HepG2 (cell line): ENCODE data around the gene OPRL1. TPM values are rescaled to one million over a fixed set of nuclear protein-coding genes. Genes with fewer than 3 reads are reported as not detected.

Experiments used
- CHD4 ChIP-seq: fragments of 200-600 bp; sonication (generic); IDR thresholded peaks from 2 replicates; pipeline ENCODE4 v1.7.0; 2017; ENCODE audit warnings: mild to moderate bottlenecking, low read length, borderline replicate concordance
- GLMP ChIP-seq: sonication (generic); formaldehyde crosslinking; IDR thresholded peaks from 2 replicates; pipeline ENCODE4 v1.9.0; 2021; ENCODE audit warnings: missing genetic modification reagents, mild to moderate bottlenecking, borderline replicate concordance
- KMT2A ChIP-seq: sonication (generic); formaldehyde crosslinking; IDR thresholded peaks from 2 replicates; pipeline ENCODE4 v1.4.0; 2020; ENCODE audit warnings: missing genetic modification reagents
- MAFG ChIP-seq: sonication (generic); formaldehyde crosslinking; IDR thresholded peaks from 2 replicates; pipeline ENCODE4 v1.5.1; 2020; ENCODE audit warnings: mild to moderate bottlenecking, missing genetic modification reagents
- MXD3 ChIP-seq: IDR thresholded peaks from 2 replicates; pipeline ENCODE4 v1.6.1; 2016; ENCODE audit warnings: mild to moderate bottlenecking, missing biosample characterization, missing genetic modification reagents
- NR2C2 ChIP-seq: sonication (generic); formaldehyde crosslinking; IDR thresholded peaks from 2 replicates; pipeline ENCODE4 v1.4.0; 2020; ENCODE audit warnings: missing genetic modification reagents, mild to moderate bottlenecking, moderate library complexity, borderline replicate concordance
- POLR2AphosphoS5 ChIP-seq: IDR thresholded peaks from 2 replicates; pipeline ENCODE4 v1.6.1; 2012; ENCODE audit warnings: low read depth, low read length
- PRDM4 ChIP-seq: sonication (generic); formaldehyde crosslinking; IDR thresholded peaks from 2 replicates; pipeline ENCODE4 v1.9.0; 2021; ENCODE audit warnings: missing genetic modification reagents, borderline replicate concordance
- ZBTB42 ChIP-seq: sonication (generic); formaldehyde crosslinking; IDR thresholded peaks from 2 replicates; pipeline ENCODE4 v1.5.0; 2020; ENCODE audit warnings: mild to moderate bottlenecking, missing genetic modification reagents
- ZFP37 ChIP-seq: sonication (generic); formaldehyde crosslinking; IDR thresholded peaks from 2 replicates; pipeline ENCODE4 v1.4.0; 2020; ENCODE audit warnings: missing genetic modification reagents, borderline replicate concordance
- ZNF138 ChIP-seq: sonication (generic); formaldehyde crosslinking; IDR thresholded peaks from 2 replicates; pipeline ENCODE4 v1.5.0; 2020; ENCODE audit warnings: mild to moderate bottlenecking, low read depth, missing genetic modification reagents
- ZNF180 ChIP-seq: sonication (generic); formaldehyde crosslinking; IDR thresholded peaks from 2 replicates; pipeline ENCODE4 v1.4.0; 2020; ENCODE audit warnings: low read depth, missing genetic modification reagents, borderline replicate concordance
- ZNF230 ChIP-seq: sonication (generic); formaldehyde crosslinking; IDR thresholded peaks from 2 replicates; pipeline ENCODE4 v1.4.0; 2020; ENCODE audit warnings: mild to moderate bottlenecking, missing genetic modification reagents
- ZNF280D ChIP-seq: sonication (generic); formaldehyde crosslinking; IDR thresholded peaks from 2 replicates; pipeline ENCODE4 v1.5.1; 2020; ENCODE audit warnings: mild to moderate bottlenecking, missing genetic modification reagents
- ZNF33B ChIP-seq: sonication (generic); formaldehyde crosslinking; IDR thresholded peaks from 2 replicates; pipeline ENCODE4 v1.5.1; 2020; ENCODE audit warnings: mild to moderate bottlenecking, missing genetic modification reagents
- ZNF431 ChIP-seq: sonication (generic); formaldehyde crosslinking; IDR thresholded peaks from 2 replicates; pipeline ENCODE4 v1.9.0; 2022; ENCODE audit warnings: missing genetic modification reagents, low read depth, mild to moderate bottlenecking, borderline replicate concordance
- ZNF546 ChIP-seq: sonication (generic); formaldehyde crosslinking; conservative IDR thresholded peaks from 2 replicates; pipeline ENCODE4 v1.8.1; 2023; ENCODE audit warnings: mild to moderate bottlenecking, missing genetic modification reagents
- ZNF567 ChIP-seq: sonication (generic); formaldehyde crosslinking; IDR thresholded peaks from 2 replicates; pipeline ENCODE4 v1.8.1; 2023; ENCODE audit warnings: mild to moderate bottlenecking, missing genetic modification reagents, borderline replicate concordance
- ZNF569 ChIP-seq: sonication (generic); formaldehyde crosslinking; IDR thresholded peaks from 2 replicates; pipeline ENCODE4 v1.5.0; 2020; ENCODE audit warnings: mild to moderate bottlenecking, missing genetic modification reagents, moderate library complexity, borderline replicate concordance
- ZNF770 ChIP-seq: sonication (generic); formaldehyde crosslinking; IDR thresholded peaks from 2 replicates; pipeline ENCODE4 v1.5.0; 2020; ENCODE audit warnings: mild to moderate bottlenecking, missing genetic modification reagents
- polyA plus RNA-seq, 8 experiments: library from polyadenylated mRNA; depleted of rRNA in 3 of 8; stranded (reverse) in 7 of 8; unstranded in 1 of 8; fragments of >200 nt; fragmentation: Illumina TruSeq in 4 of 8; extraction: Trizol in 4 of 8; gene quantifications; 2 replicates each; pipeline versions ENCODE4 v1.2.1 to v1.2.3, GENCODE V29; 2011 to 2016; ENCODE audit warnings: low read depth in 4 of 8, missing spikeins in 1 of 8, mixed read lengths in 1 of 8; ENCODE audit not compliant: insufficient read depth in 1 of 8
- total RNA-seq, 5 experiments: library from RNA; depleted of rRNA; stranded (reverse); fragments of >200 nt; fragmentation: Illumina TruSeq; extraction: Trizol; gene quantifications; 2 replicates each; pipeline ENCODE4 v1.2.3, GENCODE V29; 2016; ENCODE audit warnings: low read depth in 1 of 5

The OPRL1 gene
- total and polyA plus RNA-seq, 2 of the 13 experiments (the other 11 are each of a cell fraction or from before 2014, with no cell fraction given), result 0.35 to 0.71 TPM

GRCh38 chr20:64063389-64064144 lies 16.3 kb upstream of the OPRL1 start (continued):
- TF ChIP-seq ZFP37 (0 out of 2 replicates have a peak, but pooled peaks have one; percentile 6), ZNF546 (CRISPR knock-in tag) (no peak), ZNF138 (no peak), GLMP (CRISPR knock-in tag) (no peak), PRDM4 (CRISPR knock-in tag) (no peak), MXD3 (CRISPR knock-in tag) (0 out of 2 replicates have a peak, but pooled peaks have one; percentile 42), MAFG (CRISPR knock-in tag) (peak; percentile 58; the same call in 1 of the 2 replicates), ZNF180 (no peak), ZNF770 (CRISPR knock-in tag) (no peak), CHD4 (no peak), ZNF567 (CRISPR knock-in tag) (peak; percentile 32; the same call in 1 of the 2 replicates), ZNF280D (no peak), ZNF431 (no peak), ZBTB42 (CRISPR knock-in tag) (no peak; the same call in 1 of the 2 replicates), POLR2AphosphoS5 (no peak), ZNF569 (CRISPR knock-in tag) (no peak), NR2C2 (no peak), KMT2A (CRISPR knock-in tag) (no peak), ZNF230 (CRISPR knock-in tag) (no peak; the same call in 1 of the 2 replicates), ZNF33B (CRISPR knock-in tag) (no peak)
